Central memory CD4-positive, alpha-beta T cell (primary cell): ENCODE data around the gene NUAK1.
A peak's percentile ranks its signal among the peaks of the same experiment; 100 is the strongest.
"Not testable (repeated sequence)": the region's sequence is repeated elsewhere in the genome, so short reads cannot be mapped to it uniquely, and the experiment has no call there.

Source experiments
- DNase-seq: peaks from one replicate; pipeline ENCODE4 v3.0.0; 2022

The NUAK1 gene

GRCh38 chr12:106145539-106146447 lies 7.0 kb upstream of the NUAK1 start:
- no peak for DNase-seq

- no peak for DNase-seq
Measured at GRCh38 chr12:106144847-106145246, 6.1 kb upstream of the NUAK1 start.

DNA sequence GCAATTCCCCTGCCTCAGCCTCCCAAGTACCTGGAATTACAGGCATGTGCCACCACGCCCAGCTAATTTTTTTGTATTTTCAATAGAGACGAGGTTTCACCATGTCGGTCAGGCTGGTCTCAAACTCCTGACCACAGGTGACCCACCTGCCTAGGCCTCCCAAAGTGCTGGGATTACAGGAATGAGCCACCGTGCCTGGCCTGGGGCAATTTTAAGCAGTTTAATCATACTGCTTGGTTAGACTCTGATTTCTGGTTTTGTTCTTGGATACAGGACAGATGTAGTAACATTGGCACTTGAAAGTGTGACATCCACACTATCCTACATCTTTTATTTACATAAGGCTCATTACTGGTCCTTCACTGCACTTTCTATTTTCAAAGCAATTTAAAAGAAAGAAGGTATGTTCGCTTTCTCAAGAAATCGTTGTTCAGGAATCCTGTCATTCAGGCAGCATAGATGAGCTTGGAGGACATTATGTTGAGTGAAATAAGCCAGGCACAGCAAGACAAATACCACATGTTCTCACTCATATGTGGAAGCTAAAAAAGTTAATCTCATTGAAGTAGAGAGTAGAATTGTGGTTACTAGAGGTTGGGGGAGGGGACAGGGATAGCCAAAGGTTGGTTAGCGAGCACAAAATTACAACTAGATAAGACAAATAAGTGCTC lies 4.0 kb upstream of the NUAK1 start:
- DNase-seq: no peak

GRCh38 chr12:106141920-106142319 lies 3.2 kb upstream of the NUAK1 start:
- not testable (repeated sequence) for DNase-seq

- no peak for DNase-seq
Measured at GRCh38 chr12:106141452-106141851, 2.7 kb upstream of the NUAK1 start.

DNA sequence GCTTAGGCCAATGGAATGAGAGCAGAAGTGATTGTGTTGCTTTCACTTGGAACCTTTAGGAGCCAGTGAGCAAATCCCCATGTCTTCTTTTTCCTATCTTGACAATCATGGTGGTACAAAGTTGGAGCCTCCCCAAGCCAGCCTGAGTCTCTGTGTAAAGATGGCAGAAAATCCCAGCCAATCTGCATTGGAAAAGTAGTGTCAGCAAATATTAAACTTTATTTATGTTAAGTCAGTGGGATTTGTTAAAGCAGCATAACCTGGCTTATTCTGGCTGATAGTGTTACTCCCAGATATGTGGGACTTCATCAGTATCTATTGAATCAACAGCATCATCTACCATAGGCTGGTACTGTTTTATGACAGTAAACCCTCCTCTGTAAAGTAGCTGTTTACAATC lies 2.2 kb upstream of the NUAK1 start:
- no peak for DNase-seq

DNA sequence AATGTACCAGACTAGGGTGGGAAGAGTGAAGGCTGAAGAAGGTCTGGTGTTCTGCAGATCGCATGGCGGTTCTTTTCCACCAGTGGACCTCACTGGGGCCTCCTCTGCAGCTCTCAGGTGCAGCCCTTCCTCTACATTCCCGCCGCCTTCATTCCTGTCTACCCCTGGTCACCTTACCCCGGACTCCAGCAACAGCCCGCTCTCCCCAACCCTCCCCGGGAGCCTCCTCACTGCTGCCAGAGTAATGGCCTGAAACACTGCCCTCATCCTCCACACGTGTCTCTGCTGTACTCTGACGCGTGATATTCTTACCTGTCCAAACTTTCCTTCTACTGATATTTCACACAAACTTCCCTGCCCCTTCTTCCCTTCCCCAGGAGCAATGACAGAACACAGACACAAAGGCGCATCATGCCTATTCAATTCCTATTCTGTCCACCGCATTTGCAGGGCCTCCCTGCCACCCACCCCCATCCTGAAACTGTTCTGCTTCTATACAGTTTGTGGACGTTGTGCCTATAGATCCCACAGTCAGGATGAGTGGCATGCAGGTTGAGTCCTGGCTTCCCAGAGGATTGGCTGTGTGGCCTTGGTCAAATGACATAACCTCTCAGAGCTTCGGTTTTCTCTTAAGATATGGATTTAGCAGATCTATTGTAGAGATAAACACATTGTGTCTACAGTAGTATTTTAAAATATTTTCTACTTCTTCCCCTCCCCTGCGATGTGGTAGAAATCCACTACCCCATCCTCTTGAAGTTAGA lies 1.7 kb upstream of the NUAK1 start:
- no peak for DNase-seq

DNA sequence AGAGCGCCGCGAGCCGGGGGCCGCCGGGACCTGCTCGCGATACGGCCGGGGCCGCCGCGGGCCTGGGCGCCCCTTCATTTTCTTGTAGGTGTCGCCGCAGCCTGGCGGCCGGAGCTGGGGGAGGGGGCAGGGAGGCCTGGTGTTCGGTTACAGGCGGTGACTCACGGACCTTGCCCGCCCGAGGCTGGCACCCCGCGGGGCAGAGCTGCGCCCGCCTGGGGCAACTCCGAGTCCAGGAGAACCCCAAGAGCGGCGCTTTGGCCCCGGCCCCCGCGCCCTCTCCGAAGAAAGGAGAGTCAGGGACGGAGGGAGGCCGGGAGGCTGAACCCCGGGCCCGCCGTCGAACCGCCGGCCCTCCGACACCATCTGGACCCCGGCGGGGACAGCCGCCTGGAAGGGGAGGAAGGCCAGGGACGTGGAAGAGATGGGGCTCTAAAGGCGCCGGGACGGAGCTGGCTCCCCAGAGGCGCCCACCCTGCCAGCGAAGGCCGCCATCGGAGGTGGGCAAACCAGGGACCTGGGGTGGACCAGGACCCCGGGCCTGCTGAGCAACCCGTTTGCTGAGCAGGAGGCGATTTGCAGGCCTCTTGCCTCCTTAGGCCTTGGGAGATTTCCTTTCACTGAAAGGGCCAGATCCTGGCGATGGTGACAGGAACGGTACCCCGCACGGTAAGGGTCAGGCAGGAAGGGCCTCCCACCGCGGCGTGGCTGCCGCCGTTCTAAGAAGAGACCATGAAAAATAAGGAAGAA lies 843 bp upstream of the NUAK1 start:
- no peak for DNase-seq

GRCh38 chr12:106138357-106138632 lies 459 bp downstream of the NUAK1 start:
- no peak for DNase-seq

DNA sequence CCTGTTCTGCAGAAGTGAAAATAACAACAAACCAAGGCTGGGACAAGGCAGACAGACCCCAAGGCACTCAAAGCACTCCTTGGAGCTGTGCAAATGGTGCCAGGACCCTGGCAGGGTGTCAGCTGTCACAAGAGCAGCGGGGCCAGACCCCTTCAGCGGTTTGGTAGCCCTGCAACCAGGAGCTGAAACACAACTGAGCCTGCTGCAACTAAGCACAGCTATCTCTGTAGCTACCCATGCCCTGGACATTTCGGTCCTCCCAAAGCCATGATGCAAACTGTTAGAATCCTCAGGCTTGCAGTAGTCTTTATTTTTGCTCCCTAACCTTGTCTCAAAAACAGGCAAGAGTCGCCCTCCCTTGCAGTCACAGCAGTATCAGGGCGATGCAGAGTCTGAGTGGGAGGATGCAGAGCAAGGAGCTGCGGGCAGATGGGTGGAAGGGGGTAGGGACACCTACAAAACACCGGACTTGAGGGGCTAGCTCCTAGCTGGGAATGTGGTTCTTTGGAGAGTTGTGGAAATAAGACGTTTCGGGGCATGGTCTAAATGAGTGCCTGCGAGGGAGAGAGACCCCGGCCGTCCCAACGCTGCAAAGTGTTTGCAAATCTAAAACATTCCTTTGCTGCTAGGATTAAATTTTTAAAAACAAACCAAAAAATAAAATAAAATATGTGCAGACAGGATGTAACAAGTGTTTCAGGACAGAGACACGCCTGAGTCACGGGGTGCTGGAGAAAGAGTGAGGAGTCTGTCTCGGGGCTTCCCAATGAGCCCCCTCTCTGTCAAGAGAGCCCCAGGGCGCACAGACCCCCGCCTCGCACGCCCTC lies 1.0 kb downstream of the NUAK1 start:
- DNase-seq: no peak

DNA sequence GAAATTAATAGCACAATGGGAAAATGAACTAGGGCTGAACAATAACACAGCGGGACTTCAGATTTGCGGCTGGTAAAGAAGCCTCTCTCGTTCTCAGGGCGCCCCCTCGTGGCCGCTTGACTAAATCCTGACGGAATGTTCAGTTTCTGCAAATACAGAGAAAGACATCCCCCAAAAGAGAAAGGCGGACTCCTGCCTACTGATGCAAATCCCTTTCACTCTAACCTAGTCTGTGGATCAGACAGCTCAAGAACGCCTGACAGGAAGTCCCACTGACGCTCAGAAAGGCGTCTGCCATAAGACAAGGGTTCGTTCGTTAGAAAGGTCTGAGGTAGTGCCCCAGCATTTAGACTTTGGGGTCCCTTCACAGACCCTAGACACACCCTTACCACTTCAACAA lies 2.5 kb downstream of the NUAK1 start:
- DNase-seq: peak; percentile 37

- no peak for DNase-seq
Measured at GRCh38 chr12:106135781-106136180, 3.0 kb downstream of the NUAK1 start.

DNA sequence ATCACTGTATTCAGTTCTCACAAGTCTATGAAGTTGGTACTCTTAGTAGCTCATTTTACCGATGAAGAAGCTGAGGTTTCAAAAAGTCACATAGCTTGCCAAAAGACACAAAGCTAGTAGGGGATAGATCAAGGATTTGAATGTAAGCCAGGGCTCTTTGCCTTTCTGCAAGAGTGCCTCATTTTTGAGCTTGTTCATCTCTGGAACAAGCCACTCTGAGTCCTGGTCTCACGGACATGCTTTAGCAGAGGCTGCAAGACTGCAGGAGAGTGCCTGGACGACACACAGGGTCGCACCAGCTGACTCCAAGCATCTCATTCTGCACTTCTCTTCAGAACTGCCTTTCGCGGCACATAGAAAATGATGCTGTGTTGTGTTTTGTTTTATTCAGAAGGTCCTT lies 3.7 kb downstream of the NUAK1 start:
- DNase-seq: no peak

DNA sequence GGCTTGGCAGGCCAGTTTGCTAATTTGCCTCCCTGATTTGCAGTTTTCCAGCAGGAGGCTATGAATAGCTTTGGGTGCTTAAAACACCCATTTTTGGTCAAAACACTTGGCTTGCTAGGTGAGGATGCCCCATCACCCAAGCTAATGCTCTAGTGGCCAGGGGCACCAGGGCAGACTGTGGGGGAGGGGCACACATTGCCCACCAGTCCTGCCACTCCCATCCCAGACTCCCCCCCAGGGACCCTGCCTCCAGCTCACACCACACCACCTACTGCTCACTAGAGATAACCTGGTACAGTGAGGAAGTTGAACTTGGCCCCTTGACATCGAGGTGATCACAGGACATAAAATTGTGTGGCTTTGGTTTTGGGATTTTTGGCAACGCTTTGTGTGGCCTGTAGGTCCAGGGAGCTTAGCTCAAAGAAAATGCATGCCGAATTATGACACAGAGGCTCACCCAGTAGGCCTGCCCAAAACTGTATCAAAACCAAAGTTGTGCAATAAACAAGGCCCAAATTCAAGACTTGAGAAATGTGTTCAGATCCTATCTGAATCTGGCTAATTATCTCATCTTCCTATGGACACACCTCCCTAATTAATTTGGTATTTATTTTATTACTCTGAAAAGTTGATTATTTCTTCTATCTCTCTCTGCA lies 4.3 kb downstream of the NUAK1 start:
- DNase-seq: no peak

DNA sequence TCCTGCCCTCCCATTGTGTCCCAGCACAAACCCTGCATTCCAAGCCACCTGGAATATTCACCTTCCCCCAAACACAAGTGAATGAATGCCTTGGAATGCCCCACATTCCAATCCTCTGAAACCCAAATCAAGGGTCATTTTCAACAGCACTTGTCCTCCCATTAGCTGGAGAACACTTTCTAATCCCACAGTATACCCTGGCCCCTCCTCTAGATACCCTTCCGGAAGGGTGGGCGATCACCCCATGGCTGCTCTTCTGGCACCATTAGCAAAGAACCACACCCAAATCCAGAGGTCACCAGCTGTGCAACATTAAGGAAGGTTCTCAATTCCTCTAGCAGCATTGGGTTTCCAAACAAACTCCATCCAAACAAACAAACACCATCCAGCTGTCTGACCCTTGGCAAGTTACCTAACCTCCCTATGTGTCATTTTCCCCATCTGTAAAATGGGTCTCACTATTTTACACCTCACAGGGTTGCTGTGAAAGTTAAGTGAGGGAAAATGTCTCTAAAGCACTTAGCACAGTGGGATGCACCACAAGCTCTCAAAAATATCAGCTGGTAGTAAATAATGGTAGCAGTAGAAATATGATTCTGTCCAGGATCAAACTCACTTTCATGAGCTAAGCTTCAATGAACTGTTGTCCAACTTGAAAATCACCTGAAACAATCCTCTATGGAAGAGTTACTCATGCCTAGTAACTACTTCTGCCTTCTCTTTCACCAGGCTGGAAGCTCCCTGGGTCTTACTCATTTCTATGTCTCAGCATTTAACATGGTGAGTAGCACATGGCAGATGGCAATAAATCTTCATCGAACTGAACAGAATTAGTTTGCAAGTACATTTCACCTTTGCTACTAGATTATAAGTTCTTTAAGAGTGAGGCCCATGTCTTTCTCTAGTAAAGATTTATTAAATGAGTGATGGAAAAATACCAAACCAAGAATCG lies 5.3 kb downstream of the NUAK1 start:
- no peak for DNase-seq

DNA sequence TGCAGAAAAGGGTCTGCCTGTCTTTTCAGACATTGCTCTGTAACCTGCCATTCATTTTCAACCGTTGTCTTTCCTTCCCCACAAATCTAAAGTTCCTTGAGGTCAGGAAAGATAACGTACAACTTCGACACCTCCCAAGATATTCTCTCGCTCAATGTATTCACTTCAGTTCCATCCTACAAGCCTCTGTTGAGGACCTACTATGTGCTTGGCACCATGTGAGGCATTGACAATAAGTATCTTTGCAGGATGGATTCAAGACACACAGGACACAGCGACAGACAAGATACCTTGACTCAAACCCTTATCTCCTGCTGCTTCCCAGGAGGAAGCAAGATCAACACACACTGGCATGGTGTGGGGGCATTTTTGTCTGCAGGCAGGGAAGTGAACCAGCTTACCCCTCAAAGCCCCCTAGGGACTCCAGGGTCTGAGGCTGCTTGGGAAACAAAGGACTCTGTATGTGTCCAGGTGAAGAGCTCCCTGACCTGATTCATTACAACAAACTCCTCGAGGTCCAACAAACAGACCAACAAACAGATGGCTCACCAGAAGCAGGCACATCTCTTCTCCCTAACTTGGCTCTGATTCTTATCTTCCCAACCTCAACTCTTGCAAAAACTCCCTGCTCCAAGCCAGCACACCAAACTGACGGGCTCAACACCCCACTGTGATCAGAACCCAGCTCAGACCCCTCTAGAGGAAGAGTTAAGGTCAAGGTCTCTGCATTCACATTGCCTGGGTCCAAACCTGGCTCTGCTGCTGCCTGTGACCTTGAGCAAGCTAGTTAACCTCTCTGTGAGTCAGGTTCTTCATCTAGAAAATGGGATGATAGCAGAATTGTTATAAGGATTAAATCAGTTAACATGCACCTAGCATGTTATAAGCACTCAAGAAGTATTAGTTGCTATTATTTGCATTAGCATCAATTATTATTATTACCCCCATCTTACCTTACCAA lies 6.3 kb downstream of the NUAK1 start:
- DNase-seq: no peak

GRCh38 chr12:106131676-106132075 lies 7.1 kb downstream of the NUAK1 start:
- no peak for DNase-seq

GRCh38 chr12:106130474-106131113 lies 8.2 kb downstream of the NUAK1 start:
- DNase-seq: no peak
